Mucosa of descending colon (tissue), 3 donors: Measurements from ENCODE around the gene NAXD. TPM values are rescaled to one million over a fixed set of nuclear protein-coding genes. Genes with fewer than 3 reads are reported as not detected.
A peak's percentile ranks its signal among the peaks of the same experiment; 100 is the strongest.

ENCODE experiments used
- ATAC-seq: fragments of 200-7000 bp; cut with Tn5 transposase; one replicate; pipeline ENCODE4 v1.9.1; 2020; ENCODE audit warnings: mild to moderate bottlenecking, moderate library complexity
- DNase-seq, 3 donors: peaks; one replicate each; pipeline ENCODE4 v3.0.0-alpha.2; 2020
- H3K36me3 ChIP-seq: fragments of 200-600 bp; one replicate; pipeline ENCODE4 v1.8.0; 2021; ENCODE audit warnings: low read depth, mild to moderate bottlenecking
- H3K4me1 ChIP-seq: fragments of 200-600 bp; one replicate; pipeline ENCODE4 v1.8.0; 2021; ENCODE audit warnings: low read depth, mild to moderate bottlenecking
- H3K4me3 ChIP-seq: fragments of 200-600 bp; one replicate; pipeline ENCODE4 v1.8.0; 2021; ENCODE audit warnings: mild to moderate bottlenecking
- H3K9me3 ChIP-seq: fragments of 200-600 bp; one replicate; pipeline ENCODE4 v1.8.0; 2021; ENCODE audit warnings: mild to moderate bottlenecking
- intact Hi-C, 2 donors: fragments of 100-400 bp; cut with DNase I in 1 of 2; cut with micrococcal nuclease in 1 of 2; formaldehyde crosslinking; loops; one replicate each; pipeline versions ENCODE4 v1.11.0 to v1.11.1; 2022; cut with DNase I, micrococcal nuclease
- total RNA-seq, 3 donors: library from RNA; stranded (reverse); fragmentation: NEBNext Ultra II Directional in 2 of 3; extraction: Animal tissue kit (Norgen Biotek cat#: 25700) in 2 of 3; gene quantifications; one replicate each; pipeline versions ENCODE4 v1.2.1 to v1.2.4, GENCODE V29; 2021 to 2023
- TF ChIP-seq, protein P1 (sequence below): fragments of 200-600 bp; IDR thresholded peaks from one replicate; pipeline ENCODE4 v1.8.0; 2022; ENCODE audit warnings: antibody characterized with exemption, mild to moderate bottlenecking
- donor health status: DM: no; HTN: no; CAD: no; lungs with moderate emphysema.
- donor health status: DM: no; HTN: no; CAD: no.
- donor health status: DM: no; HTN: yes; CAD: no.

Gene NAXD
- total RNA-seq, 3 donors from 2014 or later, result 32.8 to 49.6 (median 38.8) TPM

DNA sequence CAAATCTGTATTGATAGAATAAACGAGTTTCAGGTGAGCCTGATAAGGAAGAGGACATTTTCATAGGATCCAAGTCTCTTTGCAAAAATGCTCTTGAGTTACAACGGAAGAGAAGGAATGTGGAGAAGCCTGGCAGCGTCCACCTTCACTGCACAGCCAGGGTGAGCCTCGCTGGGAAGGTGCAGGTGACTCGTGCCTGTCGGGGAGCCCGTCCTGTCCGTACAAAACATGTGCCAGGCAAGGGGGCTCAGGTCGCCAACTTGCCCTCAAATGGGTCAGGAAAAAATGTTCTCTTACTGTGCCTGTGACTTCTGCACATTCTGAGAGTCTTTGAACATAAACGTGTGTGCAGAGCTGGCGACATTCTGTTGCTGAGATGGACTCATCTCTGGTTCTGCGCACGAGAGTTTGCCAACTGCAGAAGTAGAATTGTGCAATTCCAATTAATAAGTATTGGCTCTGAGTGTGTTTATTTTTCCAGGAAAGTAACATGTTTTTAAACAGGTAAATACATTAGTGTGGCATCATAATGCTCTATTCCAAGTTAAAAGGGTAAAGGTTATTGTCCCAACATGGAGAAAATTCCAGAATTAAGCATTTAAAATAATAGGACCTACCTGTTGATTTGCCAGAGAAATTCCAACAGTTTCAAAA lies 28.6 kb downstream of the NAXD start:
- Histone ChIP-seq H3K9me3 (no peaks in the 10 kb centered on the region), H3K36me3 (no peaks in the 10 kb centered on the region), H3K4me1 (peaks cover 2% of the 10 kb centered on the region), H3K4me3 (no peak overlapping the region)
- ATAC-seq (no peak), DNase-seq (no peak)
- TF ChIP-seq, protein P1, sequence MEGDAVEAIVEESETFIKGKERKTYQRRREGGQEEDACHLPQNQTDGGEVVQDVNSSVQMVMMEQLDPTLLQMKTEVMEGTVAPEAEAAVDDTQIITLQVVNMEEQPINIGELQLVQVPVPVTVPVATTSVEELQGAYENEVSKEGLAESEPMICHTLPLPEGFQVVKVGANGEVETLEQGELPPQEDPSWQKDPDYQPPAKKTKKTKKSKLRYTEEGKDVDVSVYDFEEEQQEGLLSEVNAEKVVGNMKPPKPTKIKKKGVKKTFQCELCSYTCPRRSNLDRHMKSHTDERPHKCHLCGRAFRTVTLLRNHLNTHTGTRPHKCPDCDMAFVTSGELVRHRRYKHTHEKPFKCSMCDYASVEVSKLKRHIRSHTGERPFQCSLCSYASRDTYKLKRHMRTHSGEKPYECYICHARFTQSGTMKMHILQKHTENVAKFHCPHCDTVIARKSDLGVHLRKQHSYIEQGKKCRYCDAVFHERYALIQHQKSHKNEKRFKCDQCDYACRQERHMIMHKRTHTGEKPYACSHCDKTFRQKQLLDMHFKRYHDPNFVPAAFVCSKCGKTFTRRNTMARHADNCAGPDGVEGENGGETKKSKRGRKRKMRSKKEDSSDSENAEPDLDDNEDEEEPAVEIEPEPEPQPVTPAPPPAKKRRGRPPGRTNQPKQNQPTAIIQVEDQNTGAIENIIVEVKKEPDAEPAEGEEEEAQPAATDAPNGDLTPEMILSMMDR, result no peak
- intact Hi-C loops, result no loop called here

DNA sequence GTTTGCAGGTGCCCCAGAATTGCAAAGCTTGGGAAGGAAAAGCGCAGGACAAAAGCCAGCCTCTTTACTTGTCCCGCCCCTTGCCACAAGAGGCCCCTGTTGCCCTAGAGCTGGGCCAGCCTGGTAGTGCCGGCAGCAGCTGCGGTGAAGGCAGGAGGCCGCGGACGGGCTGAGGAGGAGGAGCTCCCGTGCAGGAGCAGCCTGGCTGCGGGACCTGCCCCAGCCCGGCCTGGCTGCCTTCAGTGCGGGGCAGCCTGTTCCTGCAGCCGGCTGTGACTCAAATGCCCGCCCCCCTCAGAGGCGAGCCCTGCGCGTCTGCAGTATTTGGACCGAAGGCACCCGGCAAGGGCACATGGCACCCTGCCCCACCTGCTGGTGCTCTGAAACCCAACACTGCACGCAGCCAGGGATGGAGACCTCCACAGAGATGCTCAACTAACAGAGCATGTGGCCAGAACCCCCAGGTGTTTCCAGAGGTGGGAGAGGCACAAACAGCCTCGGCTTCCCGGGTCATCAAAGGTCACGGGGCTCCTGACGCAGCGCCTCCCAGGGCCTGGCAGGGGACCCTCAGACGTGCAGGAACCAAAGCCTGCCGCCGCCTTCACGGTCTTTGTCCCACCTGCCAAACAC lies 29.7 kb downstream of the NAXD start:
- Histone ChIP-seq H3K4me1 (peaks cover 2% of the 10 kb centered on the region), H3K9me3 (no peaks in the 10 kb centered on the region), H3K4me3 (no peak overlapping the region), H3K36me3 (no peaks in the 10 kb centered on the region)
- intact Hi-C loops, result no loop called here
- peak; percentile 65 to 74 (median 69) for DNase-seq
- ATAC-seq, result peak; percentile 85
- TF ChIP-seq, protein P1, result peak; percentile 21

DNA sequence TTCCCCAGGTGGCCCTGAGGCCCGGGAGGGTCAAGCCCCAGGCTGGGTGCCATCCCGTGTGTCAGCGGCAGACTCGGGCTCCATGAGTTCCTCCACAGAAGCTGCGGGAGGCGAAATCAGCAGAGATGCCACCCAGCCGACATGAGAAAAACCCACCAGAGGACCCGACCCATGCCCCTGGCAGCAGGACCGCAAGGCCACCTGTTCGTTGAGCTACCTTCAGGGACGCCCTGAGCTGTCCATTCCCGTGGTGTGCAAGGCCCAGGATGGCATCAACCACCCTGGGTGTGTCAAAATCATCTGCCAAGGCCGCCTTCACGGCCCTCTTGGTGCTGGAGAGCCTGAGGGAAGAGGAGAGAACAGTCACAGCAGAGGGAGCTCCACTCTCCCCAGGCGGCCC lies 30.4 kb downstream of the NAXD start:
- no peaks in the 10 kb centered on the region for H3K9me3 ChIP-seq
- TF ChIP-seq, protein P1, result no peak
- peaks cover under 1% of the 10 kb centered on the region for H3K36me3 ChIP-seq
- DNase-seq (no peak), ATAC-seq (no peak)
- no peak overlapping the region for H3K4me3 ChIP-seq
- intact Hi-C loops, result no loop called here
- H3K4me1 ChIP-seq, result peaks cover 2% of the 10 kb centered on the region

DNA sequence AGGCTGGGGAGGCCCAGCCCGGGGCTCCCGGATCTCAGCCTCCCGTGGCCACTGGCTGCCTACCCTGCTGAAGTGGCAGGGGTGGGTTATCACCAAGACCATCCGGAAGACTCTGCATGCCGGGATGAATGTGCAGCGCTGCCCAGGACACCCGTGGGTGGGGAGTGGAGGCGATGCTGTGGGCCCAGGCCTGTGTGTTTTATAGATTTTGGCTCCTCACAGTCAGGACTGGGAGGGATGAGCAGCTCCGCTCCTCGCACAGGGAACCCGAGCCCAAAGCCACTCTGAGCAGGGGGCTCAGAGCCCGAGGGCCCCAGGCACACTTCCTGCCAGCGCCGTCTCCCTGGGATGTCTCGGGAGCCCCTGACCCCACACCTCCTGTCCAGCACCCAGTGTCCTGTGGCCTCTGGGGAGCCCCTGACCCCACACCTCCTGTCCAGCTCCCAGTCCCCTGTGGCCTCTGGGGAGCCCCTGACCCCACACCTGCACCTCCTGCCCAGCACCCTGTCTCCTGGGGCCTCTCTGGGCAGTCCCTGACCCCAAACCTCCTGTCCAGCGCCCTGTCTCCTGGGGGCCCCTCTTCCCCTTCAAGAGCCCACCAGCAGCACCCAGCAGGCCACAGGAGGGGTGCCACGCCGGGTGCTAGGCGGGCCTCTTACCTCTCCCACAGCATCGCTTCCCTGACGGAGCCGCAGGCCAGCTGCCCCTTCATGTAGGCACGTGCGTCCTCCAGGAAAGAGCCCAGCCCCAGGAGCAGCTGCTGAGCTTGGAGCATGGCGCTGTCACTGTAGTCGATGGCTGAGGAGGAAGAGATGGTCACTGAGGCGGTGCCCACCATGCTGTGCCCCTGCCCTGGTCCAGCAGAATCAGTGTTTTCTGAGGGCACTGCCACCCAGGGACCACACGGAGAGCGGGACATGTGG lies 31.4 kb downstream of the NAXD start:
- DNase-seq (no peak), ATAC-seq (no peak)
- TF ChIP-seq, protein P1, result no peak
- Histone ChIP-seq H3K9me3 (no peaks in the 10 kb centered on the region), H3K4me3 (no peak overlapping the region), H3K36me3 (peaks cover 4% of the 10 kb centered on the region), H3K4me1 (peaks cover 2% of the 10 kb centered on the region)
- intact Hi-C loops, result no loop called here

DNA sequence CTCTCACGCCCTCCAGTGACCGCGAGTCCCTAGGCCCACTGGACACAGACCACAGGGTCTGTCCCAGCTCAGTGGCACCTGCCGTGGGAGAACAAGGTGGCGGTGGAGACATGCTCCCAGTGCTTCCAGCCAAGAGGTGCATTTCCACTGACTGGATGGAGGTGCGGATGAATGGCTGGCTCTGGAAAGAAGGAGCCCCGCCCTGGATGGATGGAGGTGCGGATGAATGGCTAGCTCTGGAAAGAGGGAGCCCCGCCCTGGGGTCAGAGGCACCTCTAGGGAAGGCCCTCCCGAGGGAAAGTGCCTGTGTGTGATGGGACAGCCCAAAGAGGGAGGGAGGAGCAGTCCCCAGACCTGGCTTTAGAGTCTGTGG lies 32.0 kb downstream of the NAXD start:
- TF ChIP-seq, protein P1, result no peak
- no peaks in the 10 kb centered on the region for H3K9me3 ChIP-seq

More for the DNA sequence above, 32.0 kb downstream of the NAXD start:
- no peak for ATAC-seq
- intact Hi-C loops, result no loop called here
- peaks cover 4% of the 10 kb centered on the region for H3K36me3 ChIP-seq
- no peak for DNase-seq
- H3K4me1 ChIP-seq, result peaks cover 2% of the 10 kb centered on the region
- no peak overlapping the region for H3K4me3 ChIP-seq
